Endothelial cell of umbilical vein (primary cell): ENCODE measurements around the gene TTYH3. TPM values are rescaled to one million over a fixed set of nuclear protein-coding genes. Genes with fewer than 3 reads are reported as not detected.
"Not testable (repeated sequence)": the region's sequence is repeated elsewhere in the genome, so short reads cannot be mapped to it uniquely, and the experiment has no call there.

ENCODE experiments used
- BruUV-seq: library from RNA; stranded (reverse); fragments of 400-500 nt; replicated peaks from 2 replicates; lab custom pipeline; 2021; lab: Mats Ljungman, UMichigan
- CTCF ChIA-PET: fragments of 300-600, 350-600 bp; sonication (Branson Sonifier 250); formaldehyde crosslinking; loops from one replicate; lab custom pipeline; 2021; ENCODE audit warnings: antibody characterized with exemption, inconsistent platforms; lab: Charles Lee
- POLR2A ChIA-PET: fragments of 300-600, 350-600 bp; sonication (Branson Sonifier 250); formaldehyde crosslinking; loops from one replicate; lab custom pipeline; 2021; ENCODE audit warnings: antibody characterized with exemption, inconsistent platforms; lab: Charles Lee
- DNase-seq: peaks from one replicate; pipeline ENCODE4 v3.0.0-alpha.2; 2011; ENCODE audit warnings: low read depth, low spot score
- FAIRE-seq: peaks from 2 replicates; lab custom pipeline; 2011; peaks lifted over from hg19 to GRCh38; lab: Jason Lieb, UNC
- H2AFZ ChIP-seq: 2 replicates; pipeline ENCODE4 v1.6.0; 2012; ENCODE audit warnings: low read depth, low read length, control low read depth, inconsistent platforms
- H3K27ac ChIP-seq: 2 replicates; pipeline ENCODE4 v1.5.1; 2011; ENCODE audit warnings: low read depth, mild to moderate bottlenecking, control low read depth, low read length, moderate library complexity; ENCODE audit not compliant: insufficient read depth
- H3K27me3 ChIP-seq, 2 experiments: 2 replicates each; pipeline versions ENCODE4 v1.6.0 to v1.6.1; 2011; ENCODE audit warnings: low read length in 2 of 2, mixed read lengths in 1 of 2; ENCODE audit not compliant: control insufficient read depth in 2 of 2, insufficient read depth in 2 of 2
- H3K36me3 ChIP-seq, 2 experiments: 2 replicates in 1 of 2; 3 replicates in 1 of 2; pipeline ENCODE4 v1.5.1; 2011; ENCODE audit warnings: low read length in 2 of 2, mild to moderate bottlenecking in 1 of 2, moderate library complexity in 1 of 2; ENCODE audit not compliant: control insufficient read depth in 2 of 2, insufficient read depth in 2 of 2; ENCODE audit errors: extremely low read depth in 1 of 2
- H3K4me1 ChIP-seq: 3 replicates; pipeline ENCODE4 v1.5.1; 2011; ENCODE audit warnings: mild to moderate bottlenecking, low read length; ENCODE audit not compliant: control insufficient read depth, insufficient read depth; ENCODE audit errors: extremely low read depth
- H3K4me2 ChIP-seq: 2 replicates; pipeline ENCODE4 v1.6.1; 2011; ENCODE audit warnings: low read length, control low read depth, mixed read lengths; ENCODE audit not compliant: insufficient read depth
- H3K4me3 ChIP-seq, 3 experiments: fragments of 200-600 bp in 1 of 3; sonication (generic), shearing (Covaris generic) in 1 of 3; replicated peaks in 1 of 3; 2 replicates each; pipeline ENCODE4 v1.5.1; 2011 to 2016; ENCODE audit warnings: control low read depth in 3 of 3, low read length in 3 of 3, mild to moderate bottlenecking in 2 of 3, inconsistent platforms in 1 of 3, low read depth in 1 of 3, moderate library complexity in 1 of 3; ENCODE audit not compliant: insufficient read depth in 1 of 3
- H3K79me2 ChIP-seq: 2 replicates; pipeline ENCODE4 v1.6.0; 2012; ENCODE audit warnings: low read length, inconsistent platforms; ENCODE audit not compliant: control insufficient read depth, insufficient read depth
- H3K9ac ChIP-seq: replicated peaks from 2 replicates; pipeline ENCODE3; 2011; ENCODE audit warnings: low read length, control low read depth; ENCODE audit not compliant: insufficient read depth; ENCODE audit errors: extremely low read depth
- H3K9me1 ChIP-seq: replicated peaks from 3 replicates; pipeline ENCODE4 v1.6.0; 2011; ENCODE audit warnings: mild to moderate bottlenecking, low read length; ENCODE audit not compliant: control insufficient read depth, insufficient read depth; ENCODE audit errors: extremely low read depth
- H3K9me3 ChIP-seq: replicated peaks from 2 replicates; pipeline ENCODE4 v1.5.1; 2012; ENCODE audit warnings: low read length, inconsistent platforms; ENCODE audit not compliant: control insufficient read depth, insufficient read depth
- H4K20me1 ChIP-seq: replicated peaks from 2 replicates; pipeline ENCODE3; 2011; ENCODE audit warnings: mild to moderate bottlenecking, low read length; ENCODE audit not compliant: control insufficient read depth, insufficient read depth; ENCODE audit errors: extremely low read depth
- EZH2 ChIP-seq: IDR thresholded peaks from 2 replicates; pipeline ENCODE4 v1.6.1; 2012; ENCODE audit warnings: borderline replicate concordance, low read depth, mild to moderate bottlenecking, moderate library complexity, low read length, inconsistent platforms; ENCODE audit not compliant: severe bottlenecking
- FOS ChIP-seq: IDR thresholded peaks from 2 replicates; pipeline ENCODE4 v1.6.1; 2011; ENCODE audit warnings: mild to moderate bottlenecking, low read length, moderate library complexity, borderline replicate concordance; ENCODE audit not compliant: insufficient read depth
- GATA2 ChIP-seq: IDR thresholded peaks from 2 replicates; pipeline ENCODE4 v1.7.0; 2011; ENCODE audit warnings: low read depth, mild to moderate bottlenecking, moderate library complexity, mixed read lengths, low read length; ENCODE audit not compliant: insufficient read length, insufficient read depth
- JUN ChIP-seq: IDR thresholded peaks from 2 replicates; pipeline ENCODE4 v1.6.1; 2011; ENCODE audit warnings: borderline replicate concordance, low read depth; ENCODE audit not compliant: insufficient read length, insufficient read depth
- MYC ChIP-seq: IDR thresholded peaks from one replicate; pipeline ENCODE4 v1.6.1; 2011; ENCODE audit warnings: mild to moderate bottlenecking, low read depth, low read length
- POLR2A ChIP-seq: IDR thresholded peaks from 2 replicates; pipeline ENCODE4 v1.6.1; 2012; ENCODE audit warnings: low read depth, mild to moderate bottlenecking, control low read depth, low read length
- POLR2AphosphoS5 ChIP-seq: IDR thresholded peaks from 2 replicates; pipeline ENCODE4 v1.6.1; 2012; ENCODE audit warnings: low read depth, mild to moderate bottlenecking, control low read depth, low read length, moderate library complexity; ENCODE audit not compliant: insufficient read depth
- dilution Hi-C: fragments of 300-500 bp; cut with MboI; formaldehyde crosslinking; loops from one replicate; pipeline ENCODE4 v1.15.0; 2019; ENCODE audit warnings: low sequenced_read_pairs; ENCODE audit not compliant: extremely low pct_ligation_motif_present
- intact Hi-C: fragments of 100-400 bp; cut with micrococcal nuclease; formaldehyde crosslinking; loops from one replicate; pipeline ENCODE4 v1.10.0; 2022
- polyA plus RNA-seq, 4 experiments: library from polyadenylated mRNA; depleted of rRNA in 3 of 4; stranded (reverse) in 3 of 4; unstranded in 1 of 4; fragments of >200 nt; gene quantifications; 2 replicates each; pipeline versions ENCODE4 v1.2.1 to v1.2.3, GENCODE V29; 2011 to 2012; ENCODE audit warnings: missing spikeins in 1 of 4
- total RNA-seq: library from RNA; stranded (reverse); gene quantifications from 2 replicates; pipeline ENCODE4 v1.2.3, GENCODE V29; 2021
- TF ChIP-seq, protein P1 (sequence below): IDR thresholded peaks from 2 replicates; pipeline ENCODE4 v1.6.1; 2011; ENCODE audit not compliant: insufficient read depth, insufficient read length
- TF ChIP-seq, protein P2 (sequence below), 2 donors: IDR thresholded peaks; 1 replicate in 1 of 2; 2 replicates in 1 of 2; pipeline ENCODE4 v1.5.1; 2011; ENCODE audit warnings: low read length in 2 of 2, mild to moderate bottlenecking in 2 of 2, moderate library complexity in 2 of 2, control low read depth in 1 of 2, inconsistent platforms in 1 of 2, low read depth in 1 of 2; ENCODE audit not compliant: insufficient read depth in 1 of 2; ENCODE audit errors: extremely low read depth in 1 of 2

The TTYH3 gene
- total and polyA plus RNA-seq, 2 donors (not counting 3 experiments of a cell fraction or from before 2014, with no cell fraction given): 143 to 280 TPM

DNA sequence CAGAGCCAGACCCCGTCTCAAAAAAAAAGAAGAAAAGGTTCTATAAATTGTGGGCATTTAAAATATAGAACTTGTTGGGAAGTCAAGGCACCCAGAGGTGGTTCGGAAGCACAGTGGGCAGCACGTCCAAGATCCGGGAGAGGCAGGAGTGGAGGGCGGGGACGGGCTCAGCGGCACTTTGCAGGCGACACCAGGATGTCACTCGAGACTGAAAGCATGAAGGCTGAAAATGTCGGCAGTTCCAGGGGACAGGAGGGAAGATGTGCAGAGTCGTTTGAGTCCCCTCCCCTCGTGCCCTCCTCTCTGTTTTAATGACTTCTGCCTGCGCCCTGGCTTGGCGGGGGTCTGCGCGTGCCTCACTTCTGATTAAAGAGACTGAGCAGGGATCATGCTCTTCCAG is 42.4 kb upstream of the TTYH3 start:
- H3K27me3 ChIP-seq: no peaks in the 10 kb centered on the region
- H3K9ac ChIP-seq: no peak overlapping the region
- TF ChIP-seq POLR2A (no peak), FOS (no peak), JUN (no peak), GATA2 (no peak), MYC (no peak), EZH2 (no peak), POLR2AphosphoS5 (no peak)
- TF ChIP-seq, protein P1, sequence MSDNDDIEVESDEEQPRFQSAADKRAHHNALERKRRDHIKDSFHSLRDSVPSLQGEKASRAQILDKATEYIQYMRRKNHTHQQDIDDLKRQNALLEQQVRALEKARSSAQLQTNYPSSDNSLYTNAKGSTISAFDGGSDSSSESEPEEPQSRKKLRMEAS: no peak
- TF ChIP-seq, protein P2, sequence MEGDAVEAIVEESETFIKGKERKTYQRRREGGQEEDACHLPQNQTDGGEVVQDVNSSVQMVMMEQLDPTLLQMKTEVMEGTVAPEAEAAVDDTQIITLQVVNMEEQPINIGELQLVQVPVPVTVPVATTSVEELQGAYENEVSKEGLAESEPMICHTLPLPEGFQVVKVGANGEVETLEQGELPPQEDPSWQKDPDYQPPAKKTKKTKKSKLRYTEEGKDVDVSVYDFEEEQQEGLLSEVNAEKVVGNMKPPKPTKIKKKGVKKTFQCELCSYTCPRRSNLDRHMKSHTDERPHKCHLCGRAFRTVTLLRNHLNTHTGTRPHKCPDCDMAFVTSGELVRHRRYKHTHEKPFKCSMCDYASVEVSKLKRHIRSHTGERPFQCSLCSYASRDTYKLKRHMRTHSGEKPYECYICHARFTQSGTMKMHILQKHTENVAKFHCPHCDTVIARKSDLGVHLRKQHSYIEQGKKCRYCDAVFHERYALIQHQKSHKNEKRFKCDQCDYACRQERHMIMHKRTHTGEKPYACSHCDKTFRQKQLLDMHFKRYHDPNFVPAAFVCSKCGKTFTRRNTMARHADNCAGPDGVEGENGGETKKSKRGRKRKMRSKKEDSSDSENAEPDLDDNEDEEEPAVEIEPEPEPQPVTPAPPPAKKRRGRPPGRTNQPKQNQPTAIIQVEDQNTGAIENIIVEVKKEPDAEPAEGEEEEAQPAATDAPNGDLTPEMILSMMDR (IDR thresholded peaks at IDR 0.05; ENCODE audit: extremely low read depth in 1 of 2, insufficient read depth in 1 of 2, low read depth in 1 of 2, low read length in 2 of 2): no peak
- no peaks in the 10 kb centered on the region for H4K20me1 ChIP-seq
- H3K36me3 ChIP-seq: peaks cover 0 to 9% of the 10 kb centered on the region in 2 experiments
- no peaks in the 10 kb centered on the region for H3K79me2 ChIP-seq
- POLR2A ChIA-PET: no interaction called here
- H3K9me1 ChIP-seq: no peaks in the 10 kb centered on the region
- intact Hi-C loops: no loop called here
- no peaks in the 10 kb centered on the region for H3K9me3 ChIP-seq
- dilution Hi-C loops: no loop called here
- H3K4me1 ChIP-seq: no peaks in the 10 kb centered on the region
- CTCF ChIA-PET: interaction anchor here (1.0 to 1.4 kb wide), 5 partner anchors 9 to 92 kb away, joined by 3 to 4 read pairs (median 3); no protein-coding TSS in a partner anchor
- H3K4me2 ChIP-seq: no peak overlapping the region
- no TSS peak for BruUV-seq
- FAIRE-seq (no peak), DNase-seq (no peak)
- no peak overlapping the region for H3K4me3 ChIP-seq
- no peak overlapping the region for H2AFZ ChIP-seq
- H3K27ac ChIP-seq: no peak overlapping the region

DNA sequence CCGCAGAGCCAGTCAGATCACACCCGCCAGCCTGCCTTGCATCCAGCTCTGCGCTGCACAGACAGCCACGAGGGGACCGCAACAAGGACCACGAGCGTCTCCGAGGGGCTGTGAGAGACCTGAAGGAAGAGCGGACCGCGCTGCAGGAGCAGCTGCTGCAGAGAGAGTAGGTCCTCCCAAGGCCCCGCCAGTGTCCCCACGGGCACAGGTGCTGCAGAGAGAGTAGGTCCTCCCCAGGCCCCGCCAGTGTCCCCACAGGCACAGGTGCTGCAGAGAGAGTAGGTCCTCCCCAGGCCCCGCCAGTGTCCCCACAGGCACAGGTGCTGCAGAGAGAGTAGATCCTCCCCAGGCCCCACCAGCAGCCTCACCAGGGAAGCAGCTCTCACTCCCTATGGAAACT is 41.8 kb upstream of the TTYH3 start:
- dilution Hi-C loops, FAIRE-seq: not testable (repeated sequence)

More for the DNA sequence above, 41.8 kb upstream of the TTYH3 start:
- H4K20me1 ChIP-seq, intact Hi-C loops, POLR2A ChIA-PET, H3K9ac ChIP-seq, H3K9me3 ChIP-seq, H3K27me3 ChIP-seq, H3K4me2 ChIP-seq, BruUV-seq, DNase-seq, H3K4me3 ChIP-seq, H3K4me1 ChIP-seq, H3K79me2 ChIP-seq, H2AFZ ChIP-seq, H3K27ac ChIP-seq, H3K9me1 ChIP-seq: not testable (repeated sequence)
- CTCF ChIA-PET: interaction anchor here (1.3 to 1.5 kb wide), 5 partner anchors 8 to 91 kb away, joined by 3 to 4 read pairs (median 3); no protein-coding TSS in a partner anchor
- peaks cover 0 to 15% of the 10 kb centered on the region in 2 experiments for H3K36me3 ChIP-seq
